GM18858 (cell line): Measurements from ENCODE around the gene MATCAP1.

Experiments used
- ATAC-seq: cut with Tn5 transposase; IDR thresholded peaks from one replicate; pipeline ENCODE4 v1.9.1; 2021; ENCODE audit not compliant: unreplicated experiment

MATCAP1 gene

DNA sequence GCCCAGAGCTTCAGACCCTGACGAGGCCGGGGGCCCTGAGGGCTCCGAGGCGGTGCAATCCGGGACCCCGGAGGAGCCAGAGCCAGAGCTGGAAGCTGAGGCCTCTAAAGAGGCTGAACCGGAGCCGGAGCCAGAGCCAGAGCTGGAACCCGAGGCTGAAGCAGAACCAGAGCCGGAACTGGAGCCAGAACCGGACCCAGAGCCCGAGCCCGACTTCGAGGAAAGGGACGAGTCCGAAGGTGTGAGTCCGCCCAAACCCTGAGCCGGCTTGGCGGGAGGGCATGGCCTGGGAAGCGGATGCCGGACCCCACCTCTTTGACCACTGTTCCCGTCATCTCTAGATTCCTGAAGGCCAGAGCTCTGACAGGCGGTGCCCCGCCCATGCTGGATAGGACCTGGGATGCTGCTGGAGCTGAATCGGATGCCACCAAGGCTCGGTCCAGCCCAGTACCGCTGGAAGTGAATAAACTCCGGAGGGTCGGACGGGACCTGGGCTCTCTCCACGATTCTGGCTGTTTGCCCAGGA, 9.0 kb downstream of the MATCAP1 start:
- no peak for ATAC-seq

DNA sequence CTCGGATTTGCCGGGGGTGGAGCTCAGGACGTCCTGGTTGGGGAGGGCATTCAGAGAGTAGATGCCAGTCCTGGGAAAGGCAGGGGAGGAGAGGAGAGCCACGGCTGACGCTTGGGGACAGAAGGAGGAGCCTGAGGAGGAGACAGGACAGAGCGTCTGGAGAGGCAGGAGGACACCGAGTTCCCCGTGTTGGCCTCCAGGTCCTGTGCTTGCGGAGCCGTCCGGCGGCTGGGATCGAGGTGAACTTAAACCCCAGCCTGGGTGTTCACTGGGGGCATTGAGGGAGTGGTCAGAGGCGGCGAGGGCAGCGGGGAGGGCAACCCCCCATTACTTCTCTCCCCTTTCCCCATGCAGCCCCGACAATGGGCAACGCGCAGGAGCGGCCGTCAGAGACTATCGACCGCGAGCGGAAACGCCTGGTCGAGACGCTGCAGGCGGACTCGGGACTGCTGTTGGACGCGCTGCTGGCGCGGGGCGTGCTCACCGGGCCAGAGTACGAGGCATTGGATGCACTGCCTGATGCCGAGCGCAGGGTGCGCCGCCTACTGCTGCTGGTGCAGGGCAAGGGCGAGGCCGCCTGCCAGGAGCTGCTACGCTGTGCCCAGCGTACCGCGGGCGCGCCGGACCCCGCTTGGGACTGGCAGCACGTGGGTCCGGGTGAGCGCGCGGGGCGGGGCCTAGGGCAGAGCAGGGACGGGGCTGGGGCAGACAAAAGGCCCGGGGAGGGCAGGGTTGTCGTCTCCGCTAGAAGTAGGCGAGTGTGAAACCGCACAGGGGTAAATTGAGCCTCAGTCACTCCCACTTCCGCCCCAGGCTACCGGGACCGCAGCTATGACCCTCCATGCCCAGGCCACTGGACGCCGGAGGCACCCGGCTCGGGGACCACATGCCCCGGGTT, 9.7 kb downstream of the MATCAP1 start:
- ATAC-seq, result no peak

DNA sequence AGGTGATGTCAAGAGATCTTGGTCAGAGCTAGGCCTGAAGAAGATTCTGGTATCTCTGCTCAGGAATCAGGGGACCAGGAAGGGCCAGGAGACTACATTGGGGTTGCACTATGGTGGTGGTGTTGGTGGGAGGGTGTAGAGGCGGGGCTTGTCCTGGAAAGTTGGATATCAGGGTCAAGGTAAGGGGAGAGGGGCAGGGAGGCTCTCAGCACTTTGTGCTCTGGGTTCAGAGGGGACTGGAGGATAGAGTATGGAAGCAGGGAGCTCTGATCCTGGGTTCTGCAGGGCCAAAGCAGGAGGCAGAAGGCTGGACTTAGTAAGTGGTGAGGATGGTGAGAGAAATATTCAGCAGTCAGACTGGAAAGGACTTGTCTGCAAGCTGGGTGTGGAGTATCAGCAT, 10.4 kb downstream of the MATCAP1 start:
- no peak for ATAC-seq

DNA sequence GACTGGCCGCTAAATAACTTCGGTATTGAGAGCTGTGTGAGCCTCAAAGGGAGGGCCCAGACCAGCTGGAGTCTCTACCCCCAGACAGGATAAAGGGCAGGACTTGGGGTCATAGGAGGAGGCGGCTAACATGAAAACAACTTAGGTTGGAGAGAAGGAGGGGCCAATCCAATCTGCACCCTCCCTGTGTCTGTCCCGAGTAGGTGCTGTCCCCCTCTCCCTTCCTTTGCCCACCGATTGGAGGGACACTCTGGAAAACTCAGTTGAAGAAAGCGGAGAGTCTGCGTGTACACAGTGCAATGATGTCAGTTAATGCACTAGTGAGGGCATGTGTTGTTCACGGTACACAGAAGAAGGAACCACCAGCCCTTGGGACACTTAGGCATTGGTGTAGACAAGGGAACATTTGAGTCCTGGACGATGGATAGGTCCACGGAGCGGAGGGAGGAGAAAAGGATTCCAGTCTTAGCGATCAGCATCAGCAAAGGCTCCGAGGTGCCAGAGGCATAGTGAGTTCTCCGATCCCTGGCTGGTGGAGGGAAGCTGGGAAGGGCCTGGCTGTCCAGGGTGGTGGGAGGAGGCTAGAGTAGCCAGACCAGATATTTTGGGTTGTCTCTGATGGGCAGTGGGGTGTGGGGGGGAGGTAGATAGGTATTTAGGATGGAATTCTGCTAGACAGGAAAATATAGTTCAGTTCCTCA, 12.7 kb downstream of the MATCAP1 start:
- ATAC-seq, result no peak

DNA sequence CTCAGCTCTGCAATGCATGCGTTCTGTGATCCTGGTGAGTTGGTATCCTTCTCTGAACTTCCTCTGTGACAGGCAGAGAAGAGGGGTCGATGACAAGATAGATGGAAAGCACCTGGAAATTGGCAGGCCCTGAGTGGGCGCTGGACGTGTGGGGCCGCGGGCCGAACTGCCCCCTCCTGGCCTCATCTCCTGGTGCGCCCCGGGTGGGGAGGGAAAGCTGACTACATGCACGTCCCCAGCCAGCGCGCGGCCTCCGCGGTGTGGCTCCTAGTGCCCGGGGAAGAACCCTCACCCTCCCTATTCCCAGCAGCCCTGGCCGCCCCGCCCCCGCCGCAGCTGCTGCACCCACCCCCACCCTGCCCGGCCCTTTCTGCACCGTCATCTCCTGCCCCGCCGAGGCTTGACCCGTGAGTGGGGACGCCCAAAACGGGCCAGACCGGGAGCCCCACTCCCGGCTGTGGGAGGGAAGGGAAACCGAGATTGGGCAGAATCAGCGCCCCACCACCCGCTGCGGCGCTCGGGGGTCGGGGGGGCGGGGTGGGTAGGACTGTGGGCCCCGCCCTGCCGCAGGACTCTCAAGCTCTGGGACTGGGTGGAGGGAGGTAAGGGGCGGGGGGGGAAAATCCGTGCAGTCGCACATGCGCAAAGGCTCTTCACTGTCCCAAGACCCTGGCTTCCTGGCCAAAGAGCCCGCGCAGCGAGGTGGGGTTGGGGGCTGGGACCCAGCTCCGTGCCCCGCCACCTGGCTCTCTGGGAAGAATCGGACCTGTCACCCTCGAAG, 13.4 kb downstream of the MATCAP1 start, which contains the start of gene NOL3:
Gene NOL3, plus strand, starts transcription at position 371 of the 781 bp plus-strand sequence.
- peak; percentile 23 for ATAC-seq

DNA sequence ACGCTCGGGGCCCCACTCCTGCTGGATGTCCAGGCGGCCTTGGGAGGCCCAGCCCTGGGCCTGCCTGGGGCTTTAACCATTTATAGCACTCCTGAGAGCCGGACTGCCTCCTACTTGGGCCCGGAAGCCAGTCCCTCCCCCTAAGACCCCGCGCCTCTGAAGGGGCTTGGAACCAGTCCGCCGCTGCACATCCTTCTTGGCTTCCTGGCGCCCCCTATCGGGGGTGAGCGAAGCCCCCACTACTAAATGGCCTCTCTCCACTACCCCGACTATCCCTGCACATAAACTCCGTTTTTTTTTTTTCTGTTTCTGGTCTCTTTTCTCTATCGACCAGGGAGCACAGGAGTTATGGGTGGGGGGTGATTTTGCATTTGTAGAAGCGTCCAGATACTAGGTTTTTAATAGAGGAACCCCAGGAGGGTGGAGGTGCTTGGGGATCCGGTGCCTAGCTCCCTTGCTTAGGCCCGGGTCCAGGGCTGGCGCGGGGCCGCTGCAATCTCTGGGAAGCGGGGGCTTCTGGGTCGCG, 14.1 kb downstream of the MATCAP1 start:
- ATAC-seq, result no peak

DNA sequence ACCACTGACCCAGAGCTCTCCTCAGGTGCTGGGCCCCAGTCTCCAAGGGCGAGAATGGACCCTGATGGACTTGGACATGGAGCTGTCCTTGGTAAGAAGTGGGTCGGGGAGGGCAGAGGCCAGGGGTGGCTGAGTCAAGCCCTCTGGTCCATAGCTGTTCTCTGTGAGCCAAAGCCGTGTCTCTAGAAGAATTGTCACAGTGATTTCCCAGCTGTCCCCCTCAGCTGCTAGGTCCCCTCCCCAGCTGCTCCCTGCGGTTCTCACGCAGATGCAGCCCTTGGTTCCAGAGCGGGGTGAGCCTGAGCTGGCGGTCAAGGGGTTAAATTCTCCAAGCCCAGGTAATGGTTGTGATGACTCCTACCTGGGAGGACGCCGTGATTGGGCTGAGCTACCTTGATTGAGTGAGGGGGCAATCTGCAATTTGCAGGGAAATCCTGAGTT, 14.7 kb downstream of the MATCAP1 start:
- no peak for ATAC-seq

DNA sequence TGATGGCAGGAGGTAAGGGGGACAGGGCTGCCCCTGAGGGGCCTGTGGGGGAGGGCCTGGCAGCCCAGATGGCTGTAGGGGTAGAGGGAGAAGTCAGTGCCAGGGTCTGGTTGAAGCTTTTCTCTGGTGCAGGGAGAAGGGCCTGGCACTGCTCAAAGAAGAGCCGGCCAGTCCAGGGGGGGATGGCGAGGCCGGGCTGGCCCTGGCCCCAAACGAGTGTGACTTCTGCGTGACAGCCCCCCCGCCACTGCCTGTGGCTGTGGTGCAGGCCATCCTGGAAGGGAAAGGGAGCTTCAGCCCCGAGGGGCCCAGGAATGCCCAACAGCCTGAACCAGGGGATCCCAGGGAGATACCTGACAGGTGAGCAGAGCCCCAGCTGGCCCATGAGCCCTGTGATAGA, 16.2 kb downstream of the MATCAP1 start:
- no peak for ATAC-seq

DNA sequence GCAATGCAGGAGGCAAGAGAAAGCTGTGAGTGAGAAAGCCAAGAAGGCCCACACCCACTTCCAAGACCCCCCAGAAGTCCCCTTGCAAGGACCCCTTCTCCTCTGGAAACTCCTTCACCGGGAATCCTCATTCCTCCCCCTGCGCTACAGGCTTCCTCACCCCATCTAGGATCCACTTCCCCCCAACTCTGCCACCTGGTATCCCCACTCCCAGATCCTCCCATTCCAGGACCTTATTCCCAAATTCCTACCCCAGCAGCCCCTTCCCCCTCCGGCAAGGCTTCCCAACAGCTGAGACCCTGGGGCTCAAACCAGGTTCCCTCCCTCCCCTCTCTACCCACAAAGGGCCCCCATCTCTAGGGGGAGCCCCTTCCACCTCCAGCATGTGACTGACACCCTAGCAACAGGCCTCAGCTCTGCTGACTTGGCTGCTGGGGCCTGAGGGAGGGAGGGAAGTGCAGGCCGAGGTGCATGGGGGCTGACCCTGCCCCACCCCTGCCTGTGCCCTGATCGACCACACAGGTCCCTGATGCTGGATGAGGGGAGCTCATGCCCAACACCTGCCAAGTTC, 17.1 kb downstream of the MATCAP1 start:
- no peak for ATAC-seq

DNA sequence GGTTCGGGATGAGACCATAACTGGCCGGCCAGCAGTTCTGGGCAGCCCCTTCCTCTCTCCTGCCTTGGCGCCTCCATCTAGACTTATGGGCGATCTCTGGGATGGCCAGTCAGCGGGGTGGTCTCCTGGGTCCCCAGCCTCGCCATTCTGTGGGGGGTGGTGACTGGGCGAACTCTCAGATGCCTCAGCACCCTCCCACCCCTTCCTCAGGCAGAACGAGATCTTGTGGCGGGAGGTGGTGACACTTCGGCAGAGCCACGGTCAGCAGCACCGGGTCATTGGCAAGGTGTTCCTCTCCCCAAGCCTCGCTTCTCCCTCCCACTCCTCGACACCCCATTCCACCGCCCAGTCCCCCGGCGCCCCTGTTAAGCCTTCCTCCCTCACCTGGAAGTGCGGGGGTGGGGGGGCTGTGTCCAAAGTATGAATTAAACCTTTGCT, 17.6 kb downstream of the MATCAP1 start:
- no peak for ATAC-seq

DNA sequence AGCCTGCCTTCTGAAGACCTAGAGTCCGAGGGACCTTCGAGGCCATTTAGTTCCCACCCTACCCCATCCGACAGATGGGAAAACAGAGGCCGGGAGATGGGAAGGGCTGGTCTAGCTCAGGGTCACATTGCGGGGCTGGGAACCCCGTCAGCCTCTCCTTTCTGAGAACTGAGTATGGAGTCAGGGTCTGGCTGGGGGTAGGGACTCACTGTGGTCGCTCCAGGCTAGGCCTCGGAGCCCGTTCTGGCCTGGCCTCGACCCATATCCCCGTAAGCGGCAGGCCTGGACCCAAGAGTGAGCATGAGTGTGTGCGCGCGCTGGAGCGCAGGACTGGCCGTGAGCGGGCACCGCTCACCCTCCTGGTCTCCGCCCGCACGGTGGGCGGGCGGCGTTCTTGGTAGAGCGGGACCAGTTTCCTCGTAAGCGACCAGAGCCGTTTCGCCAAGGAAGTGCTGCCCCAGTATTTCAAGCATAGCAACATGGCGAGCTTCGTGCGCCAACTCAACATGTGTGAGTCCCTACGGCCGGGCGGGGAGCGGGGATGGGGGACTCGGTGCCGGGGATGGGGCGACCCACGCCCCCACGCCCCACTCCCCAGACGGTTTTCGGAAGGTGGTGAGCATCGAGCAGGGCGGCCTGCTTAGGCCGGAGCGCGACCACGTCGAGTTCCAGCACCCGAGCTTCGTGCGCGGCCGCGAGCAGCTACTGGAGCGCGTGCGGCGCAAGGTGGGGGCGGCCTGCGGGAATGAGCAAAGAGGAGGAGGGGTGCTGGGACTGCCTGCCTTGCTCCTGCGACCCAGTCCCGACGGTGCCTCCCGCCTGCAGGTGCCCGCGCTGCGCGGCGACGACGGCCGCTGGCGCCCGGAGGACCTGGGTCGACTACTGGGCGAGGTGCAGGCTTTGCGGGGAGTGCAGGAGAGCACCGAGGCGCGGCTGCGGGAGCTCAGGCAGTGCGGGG, 18.4 kb downstream of the MATCAP1 start:
- ATAC-seq, result no peak

DNA sequence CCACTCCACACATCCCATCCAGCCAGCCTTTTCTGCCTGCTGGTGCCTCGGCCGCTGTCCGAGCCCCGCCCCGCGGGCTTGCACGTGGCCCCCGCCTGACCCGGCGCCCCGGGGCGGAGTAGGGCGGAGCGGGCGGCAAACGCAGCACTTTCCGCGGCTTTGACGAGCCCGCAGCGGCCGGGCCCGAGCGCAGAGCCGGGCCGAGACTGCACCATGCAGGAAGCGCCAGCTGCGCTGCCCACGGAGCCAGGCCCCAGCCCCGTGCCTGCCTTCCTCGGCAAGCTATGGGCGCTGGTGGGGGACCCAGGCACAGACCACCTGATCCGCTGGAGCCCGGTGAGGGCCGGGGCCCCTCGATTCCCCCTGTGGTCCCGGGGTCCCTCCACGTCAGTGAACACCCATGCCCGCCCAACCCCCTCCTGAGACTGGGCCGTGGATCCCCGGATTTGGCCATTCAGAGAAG, 19.1 kb downstream of the MATCAP1 start, which contains the start of gene HSF4:
Gene HSF4, plus strand, starts transcription at position 147 of the 463 bp plus-strand sequence. Its CDS starts 67 bp downstream, at position 214.
- no peak for ATAC-seq

DNA sequence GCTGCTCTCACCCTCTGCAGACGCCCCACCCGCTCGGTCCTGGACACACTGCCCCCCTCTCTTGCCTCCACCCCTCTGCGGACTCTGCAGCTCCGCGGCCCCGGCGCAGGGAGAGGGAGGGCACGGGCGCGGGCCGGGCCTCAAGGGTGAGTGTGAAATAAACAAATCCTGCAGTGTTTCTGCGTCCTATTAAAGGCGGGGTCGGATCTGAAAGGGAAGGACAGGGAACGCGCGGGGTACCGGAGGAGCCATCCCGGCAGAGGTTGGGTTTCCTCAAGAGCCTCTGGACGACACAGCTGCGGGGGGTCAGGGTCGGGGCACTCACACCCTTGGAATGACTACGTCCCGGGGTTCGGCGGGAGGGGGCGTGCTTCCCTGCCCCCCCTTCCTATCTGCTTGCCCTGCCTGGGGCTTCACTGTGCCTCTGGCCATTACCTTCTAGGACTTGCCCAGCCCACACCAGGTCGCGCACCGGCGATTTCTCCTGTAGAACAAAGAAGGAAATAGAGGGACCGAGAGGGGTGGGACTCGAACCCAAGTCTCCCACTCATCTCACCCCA, 19.7 kb downstream of the MATCAP1 start:
- no peak for ATAC-seq

DNA sequence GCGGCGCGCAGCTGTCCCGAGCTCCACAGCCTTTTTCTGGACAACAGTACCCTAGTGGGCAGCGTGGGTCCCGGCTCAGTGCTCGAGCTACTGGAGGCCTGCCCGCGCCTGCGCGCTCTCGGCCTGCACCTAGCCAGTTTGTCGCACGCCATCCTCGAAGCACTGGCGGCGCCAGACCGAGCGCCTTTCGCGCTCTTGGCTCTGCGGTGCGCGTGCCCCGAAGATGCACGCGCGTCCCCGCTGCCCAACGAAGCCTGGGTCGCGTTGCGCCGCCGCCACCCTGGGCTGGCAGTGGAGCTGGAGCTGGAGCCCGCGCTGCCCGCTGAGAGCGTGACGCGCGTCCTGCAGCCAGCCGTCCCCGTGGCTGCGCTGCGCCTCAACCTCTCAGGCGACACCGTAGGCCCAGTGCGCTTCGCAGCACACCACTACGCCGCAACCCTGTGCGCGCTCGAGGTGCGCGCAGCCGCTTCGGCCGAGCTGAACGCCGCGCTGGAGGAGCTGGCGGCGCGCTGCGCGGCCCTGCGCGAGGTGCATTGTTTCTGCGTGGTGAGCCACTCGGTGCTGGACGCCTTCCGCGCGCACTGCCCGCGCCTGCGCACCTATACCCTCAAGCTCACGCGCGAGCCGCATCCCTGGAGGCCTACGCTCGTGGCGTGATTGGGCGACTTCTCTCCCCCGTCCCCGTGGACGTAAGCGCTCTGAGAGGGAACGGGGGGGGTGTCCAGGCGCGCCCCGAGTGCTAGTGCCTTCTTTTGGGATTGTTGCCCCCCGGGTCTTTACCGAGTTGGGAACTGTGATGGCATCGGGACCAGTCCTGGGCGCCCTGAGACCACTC, 20.4 kb downstream of the MATCAP1 start:
- no peak for ATAC-seq

DNA sequence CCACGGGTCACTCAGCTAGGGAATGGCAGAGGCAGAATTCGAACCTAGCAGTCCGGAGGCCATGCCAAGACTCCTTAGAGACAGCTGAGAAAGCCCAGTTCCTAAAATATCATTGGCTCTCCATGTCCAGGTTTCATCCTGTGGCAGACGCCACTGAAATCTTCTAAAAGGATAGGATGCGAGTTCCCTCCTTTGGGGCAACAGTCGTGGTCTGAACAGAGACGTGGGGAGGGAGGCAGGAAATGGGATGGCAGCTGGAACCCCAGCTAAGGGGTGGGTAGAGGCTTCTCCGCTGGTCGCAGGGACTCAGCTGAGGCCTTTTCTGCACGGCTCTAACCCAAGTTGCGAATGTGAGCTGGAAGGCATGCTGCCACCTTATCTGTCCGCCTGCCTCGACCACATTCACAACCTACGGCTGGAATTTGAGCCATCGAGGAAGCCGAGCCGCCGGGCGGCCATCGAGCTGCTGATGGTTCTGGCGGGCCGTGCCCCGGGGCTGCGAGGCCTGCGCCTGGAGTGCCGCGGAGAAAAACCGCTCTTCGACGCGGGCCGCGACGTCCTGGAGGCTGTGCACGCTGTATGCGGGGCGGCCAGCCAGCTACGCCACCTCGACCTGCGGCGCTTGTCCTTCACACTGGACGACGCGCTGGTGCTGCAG, 21.1 kb downstream of the MATCAP1 start:
- no peak for ATAC-seq

DNA sequence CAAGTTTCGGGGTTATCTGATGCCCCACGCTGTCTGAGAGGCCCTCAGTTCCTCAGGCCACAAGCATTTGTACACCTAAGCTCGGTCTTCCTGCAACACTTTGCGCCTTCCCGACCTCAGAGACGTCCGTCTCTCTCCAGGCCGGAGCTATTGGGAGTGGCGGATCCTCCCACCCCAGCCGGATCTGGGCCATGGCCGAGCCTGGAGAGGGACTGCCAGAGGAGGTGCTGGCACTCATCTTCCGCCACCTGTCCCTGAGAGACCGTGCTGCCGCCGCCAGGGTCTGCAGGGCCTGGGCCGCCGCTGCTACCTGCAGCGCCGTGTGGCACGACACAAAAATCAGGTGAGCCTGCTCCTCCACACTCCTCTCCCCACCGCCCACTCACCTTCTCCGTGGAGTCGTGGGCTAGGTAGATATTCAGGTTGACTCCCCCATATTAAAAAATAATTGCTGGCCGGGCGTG, 22.1 kb downstream of the MATCAP1 start:
- no peak for ATAC-seq
